ENCODE results near the gene PPA2. TPM values are rescaled to one million over a fixed set of nuclear protein-coding genes. Genes with fewer than 3 reads are reported as not detected.

Gene PPA2
- total RNA-seq, 1 experiment from 2014 or later: 76.4 TPM

DNA sequence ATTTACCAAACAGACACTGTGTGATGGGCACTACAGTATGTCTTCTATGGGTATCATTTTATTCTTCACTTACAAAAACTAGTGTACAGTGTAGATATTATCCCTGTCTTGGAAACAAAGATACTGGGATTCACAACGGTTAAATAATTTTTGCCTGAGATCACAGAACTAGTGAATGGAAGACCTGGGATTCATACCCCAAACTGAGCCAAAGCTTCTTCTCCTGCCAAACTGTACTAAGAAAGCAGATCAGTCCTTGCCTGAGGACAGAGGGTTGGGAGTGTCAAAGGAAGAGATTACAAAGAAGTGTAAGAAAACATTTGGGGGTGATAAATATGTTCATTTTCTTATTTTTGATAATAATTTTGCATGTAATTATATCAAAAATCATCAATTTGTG, 43.1 kb downstream of the PPA2 start:
- Histone ChIP-seq H3K4me1 (ENCODE audit: insufficient read depth, low read length) (no peaks in the 10 kb centered on the region), H3K79me2 (ENCODE audit: insufficient read depth, low read length) (no peaks in the 10 kb centered on the region), H3T11ph (ENCODE audit: low read length) (no peak overlapping the region), H4K8ac (replicated peaks; ENCODE audit: insufficient read length, low read depth, low read length) (no peak overlapping the region), H3K27me3 (ENCODE audit: insufficient read depth, low read length) (no peaks in the 10 kb centered on the region), H3K9ac (ENCODE audit: extremely low read depth, insufficient read length, low read length) (no peak overlapping the region), H2BK15ac (ENCODE audit: low read depth, low read length) (no peak overlapping the region), H3K23ac (ENCODE audit: insufficient read length, low read depth, low read length) (no peak overlapping the region), H3K18ac (ENCODE audit: insufficient read length, low read depth, low read length) (no peak overlapping the region), H2BK20ac (ENCODE audit: low read depth, low read length, poor library complexity, severe bottlenecking) (no peak overlapping the region), H3K4me2 (ENCODE audit: insufficient read depth, insufficient read length, low read length) (no peak overlapping the region), H3K79me1 (ENCODE audit: insufficient read depth, low read depth, low read length, poor library complexity, severe bottlenecking) (no peaks in the 10 kb centered on the region), H3K23me2 (ENCODE audit: insufficient read length, low read depth, low read length, poor library complexity, severe bottlenecking) (no peaks in the 10 kb centered on the region), H3K14ac (ENCODE audit: insufficient read depth, low read length) (no peak overlapping the region), H2BK12ac (ENCODE audit: insufficient read length, low read depth, low read length) (no peak overlapping the region), H2BK5ac (ENCODE audit: insufficient read length, low read length) (no peak overlapping the region), H3K27ac (ENCODE audit: insufficient read length, low read depth, low read length) (no peak overlapping the region), H2AFZ (ENCODE audit: low read length) (no peak overlapping the region), H3K4ac (ENCODE audit: low read depth, low read length) (no peak overlapping the region), H2BK120ac (ENCODE audit: low read depth, low read length, poor library complexity, severe bottlenecking) (no peak overlapping the region), H3K9me3 (ENCODE audit: control insufficient read depth, low read depth, low read length) (no peaks in the 10 kb centered on the region), H4K20me1 (ENCODE audit: control insufficient read depth, insufficient read depth, insufficient read length) (no peaks in the 10 kb centered on the region), H4K91ac (ENCODE audit: insufficient read length, low read depth, low read length) (no peak overlapping the region), H4K5ac (ENCODE audit: insufficient read length, low read depth, low read length) (no peak overlapping the region), H3K56ac (ENCODE audit: insufficient read length, low read depth, low read length) (no peak overlapping the region), H2AK5ac (ENCODE audit: insufficient read length, low read length) (no peak overlapping the region)
- no peak for DNase-seq
- WGBS (ENCODE audit: extremely low coverage, insufficient read length, low lambda C conversion rate): no CpG with 5 or more reads among the region's 1 CpG
- Mint-ChIP-seq H3K4me1 (no peaks in the 10 kb centered on the region), H3K27me3 (ENCODE audit: low read depth) (no peaks in the 10 kb centered on the region), H3K27ac (no peak overlapping the region), H3K9me3 (peaks cover under 1 to 3% of the 10 kb centered on the region in 2 experiments; a peak in 4 of 5 replicates), H3K4me3 (no peak overlapping the region), H3K36me3 (ENCODE audit: insufficient read depth in 1 of 3, low read depth in 3 of 3) (peaks cover 29 to 49% (median 37%) of the 10 kb centered on the region in 3 experiments)
- TF ChIP-seq, protein P1, sequence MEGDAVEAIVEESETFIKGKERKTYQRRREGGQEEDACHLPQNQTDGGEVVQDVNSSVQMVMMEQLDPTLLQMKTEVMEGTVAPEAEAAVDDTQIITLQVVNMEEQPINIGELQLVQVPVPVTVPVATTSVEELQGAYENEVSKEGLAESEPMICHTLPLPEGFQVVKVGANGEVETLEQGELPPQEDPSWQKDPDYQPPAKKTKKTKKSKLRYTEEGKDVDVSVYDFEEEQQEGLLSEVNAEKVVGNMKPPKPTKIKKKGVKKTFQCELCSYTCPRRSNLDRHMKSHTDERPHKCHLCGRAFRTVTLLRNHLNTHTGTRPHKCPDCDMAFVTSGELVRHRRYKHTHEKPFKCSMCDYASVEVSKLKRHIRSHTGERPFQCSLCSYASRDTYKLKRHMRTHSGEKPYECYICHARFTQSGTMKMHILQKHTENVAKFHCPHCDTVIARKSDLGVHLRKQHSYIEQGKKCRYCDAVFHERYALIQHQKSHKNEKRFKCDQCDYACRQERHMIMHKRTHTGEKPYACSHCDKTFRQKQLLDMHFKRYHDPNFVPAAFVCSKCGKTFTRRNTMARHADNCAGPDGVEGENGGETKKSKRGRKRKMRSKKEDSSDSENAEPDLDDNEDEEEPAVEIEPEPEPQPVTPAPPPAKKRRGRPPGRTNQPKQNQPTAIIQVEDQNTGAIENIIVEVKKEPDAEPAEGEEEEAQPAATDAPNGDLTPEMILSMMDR (conservative IDR thresholded peaks at IDR 0.05): no peak

All from H9 (cell line).